Stimulated activated CD8-positive, alpha-beta memory T cell treated with anti-CD3 and anti-CD28 coated beads, Interleukin-12 subunit alpha, Interleukin-12 subunit beta, amount 100 ng/mL, for 24 hours (primary cell): ENCODE data around the gene RBM17.
"Not testable (repeated sequence)": the region's sequence is repeated elsewhere in the genome, so short reads cannot be mapped to it uniquely, and the experiment has no call there.

Source experiments
- DNase-seq: peaks from one replicate; pipeline ENCODE4 v3.0.0-alpha.2; 2020; ENCODE audit errors: extremely low read depth

The RBM17 gene

GRCh38 chr10:6088721-6089333 is at the start of gene RBM17:
Gene RBM17 (plus strand): TSS chr10:6089034. CDS start chr10:6097066, 8,032 bp downstream.
- DNase-seq = peak; percentile 83

DNA sequence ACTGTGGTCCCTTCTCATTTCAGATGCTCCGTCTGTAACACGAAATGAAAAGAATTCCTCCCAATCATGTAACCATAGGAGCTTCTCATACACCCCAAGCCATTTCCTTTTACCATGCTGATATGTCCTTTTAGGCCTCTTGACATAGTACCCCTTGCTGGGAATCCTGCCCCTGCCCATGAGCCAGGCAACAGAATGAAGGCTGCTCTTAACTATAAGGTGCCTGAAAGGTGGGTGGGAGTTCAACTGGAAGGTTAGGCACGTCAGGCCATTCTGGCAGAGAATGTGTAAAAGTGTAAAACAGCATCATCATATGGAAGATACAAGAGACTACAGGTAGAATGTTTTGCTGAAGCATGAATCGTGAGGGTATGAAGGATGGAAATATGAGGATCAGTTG is 49.1 kb upstream of the RBM17 start:
- DNase-seq = no peak

DNA sequence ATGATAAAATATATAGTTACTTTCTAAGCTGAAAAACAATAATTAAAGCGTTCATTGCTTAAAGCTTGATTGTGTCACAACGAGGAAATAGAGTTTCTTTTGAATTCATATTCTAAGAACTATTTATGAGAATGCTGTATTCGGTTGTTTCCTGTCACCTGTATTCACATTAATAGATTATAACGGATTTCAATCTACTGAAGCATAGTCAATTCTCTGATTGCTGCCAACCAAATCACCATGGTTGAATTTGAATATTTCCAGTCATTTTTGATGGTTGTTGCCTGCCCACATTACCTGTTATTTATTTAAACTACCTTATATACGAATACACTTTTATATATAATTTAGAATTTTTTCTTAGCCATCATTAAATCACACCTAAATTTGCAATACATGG is 48.6 kb upstream of the RBM17 start:
- no peak for DNase-seq

- DNase-seq = not testable (repeated sequence)
Observed at GRCh38 chr10:6043377-6043776, 45.5 kb upstream of the RBM17 start.

GRCh38 chr10:6044060-6044459 is 44.8 kb upstream of the RBM17 start:
- DNase-seq = no peak

- DNase-seq = no peak
Observed at GRCh38 chr10:6044751-6045313, 44.0 kb upstream of the RBM17 start.

- no peak for DNase-seq
Observed at GRCh38 chr10:6045314-6045848, 43.5 kb upstream of the RBM17 start.

GRCh38 chr10:6045878-6046772 is 42.7 kb upstream of the RBM17 start:
- DNase-seq = no peak

DNA sequence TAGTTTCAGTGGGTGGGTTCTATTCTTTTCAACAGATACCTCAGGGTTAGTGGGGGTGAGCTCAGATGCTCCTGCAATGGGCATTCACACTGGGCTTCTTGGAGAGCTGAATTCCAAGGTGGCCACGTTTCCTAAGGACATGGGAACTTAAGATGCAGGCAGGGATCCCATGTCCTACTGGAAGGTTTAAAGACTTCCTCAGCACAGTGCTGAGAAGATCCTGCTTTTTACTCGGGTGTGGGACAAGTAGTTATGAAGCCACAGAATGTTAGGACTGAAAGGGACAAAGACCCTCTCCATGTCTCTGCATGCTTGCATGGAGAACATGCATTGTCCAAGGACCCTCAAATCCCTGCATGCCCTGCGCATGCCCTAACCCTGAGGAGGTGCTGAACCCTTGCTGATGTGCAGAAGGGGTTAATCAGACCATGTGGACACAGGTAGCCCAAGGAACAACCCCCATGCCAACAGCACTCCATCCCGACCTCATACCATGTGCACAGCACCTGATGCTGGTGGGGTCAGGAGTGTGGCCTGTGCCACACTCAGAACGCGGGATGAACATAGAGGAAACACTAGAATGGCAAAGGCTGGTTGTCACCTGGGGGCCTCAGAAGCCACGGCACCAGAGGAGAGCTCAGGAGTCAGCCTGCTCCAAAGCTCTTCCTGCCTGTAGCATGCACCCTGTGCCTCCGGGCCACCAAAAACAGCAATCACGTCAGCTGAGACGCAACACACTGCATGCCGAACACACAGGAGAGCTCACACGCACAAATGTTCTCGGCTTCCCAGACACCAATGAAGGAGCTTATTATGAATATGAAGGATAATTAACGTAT is 41.8 kb upstream of the RBM17 start:
- no peak for DNase-seq

DNA sequence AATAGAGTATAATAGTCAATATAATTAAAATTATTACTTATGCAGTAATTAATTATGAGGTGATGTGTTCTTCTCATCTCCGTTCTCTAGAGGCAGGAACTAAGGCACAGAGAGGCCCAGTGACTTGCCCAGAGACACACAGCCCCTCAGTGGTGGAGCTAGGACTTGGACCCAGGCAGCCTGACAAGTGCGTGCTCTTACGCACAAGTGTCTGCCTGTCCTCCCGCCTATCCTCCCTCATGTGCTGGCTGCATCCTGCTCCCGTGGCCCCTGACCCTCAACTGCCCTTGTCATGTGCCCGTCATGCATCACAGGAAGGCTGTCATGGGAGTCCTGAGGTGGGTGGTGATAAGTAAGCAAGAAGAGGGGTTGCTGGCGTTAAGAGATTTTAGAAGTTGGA is 41.0 kb upstream of the RBM17 start:
- no peak for DNase-seq

DNA sequence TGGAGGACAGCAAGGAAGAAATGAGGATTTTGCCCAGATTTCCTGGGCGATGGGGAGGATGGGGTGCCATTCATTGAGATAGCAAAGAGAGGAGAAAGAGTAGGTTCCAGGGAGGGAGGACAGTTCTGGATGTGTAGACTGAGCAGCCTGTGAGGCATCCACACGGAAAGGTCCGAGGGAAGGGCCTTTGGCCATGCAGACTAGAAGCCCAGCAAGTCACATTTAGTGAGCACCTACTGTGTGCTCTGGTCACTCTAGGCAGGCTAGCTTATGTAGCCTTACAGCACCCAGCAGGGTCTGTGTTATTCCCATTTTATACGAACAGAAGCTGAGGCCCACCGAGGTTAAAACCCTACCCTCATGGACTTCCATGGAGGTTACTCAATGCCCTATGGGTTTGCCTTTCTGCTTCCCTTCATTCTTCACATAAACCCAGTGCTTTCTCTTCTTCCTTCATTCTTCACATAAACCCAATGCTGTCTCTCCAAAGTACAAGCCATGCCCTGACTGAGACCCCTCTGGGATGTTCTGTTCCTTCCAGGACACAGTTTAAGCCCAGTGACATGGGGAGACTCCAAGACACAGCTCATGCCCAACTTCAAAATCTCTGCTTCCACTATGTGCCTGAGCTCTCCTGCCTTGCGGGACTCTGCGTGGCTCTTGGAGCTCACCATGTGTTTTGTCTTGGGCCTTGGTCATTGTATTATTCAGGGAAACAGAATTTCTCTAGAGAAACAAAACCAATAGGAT is 40.4 kb upstream of the RBM17 start:
- DNase-seq = no peak

GRCh38 chr10:6049031-6049400 is 39.8 kb upstream of the RBM17 start:
- no peak for DNase-seq

GRCh38 chr10:6050801-6051445 is 37.9 kb upstream of the RBM17 start:
- peak; percentile 81 for DNase-seq

GRCh38 chr10:6052247-6053221 is 36.3 kb upstream of the RBM17 start:
- DNase-seq = no peak

DNA sequence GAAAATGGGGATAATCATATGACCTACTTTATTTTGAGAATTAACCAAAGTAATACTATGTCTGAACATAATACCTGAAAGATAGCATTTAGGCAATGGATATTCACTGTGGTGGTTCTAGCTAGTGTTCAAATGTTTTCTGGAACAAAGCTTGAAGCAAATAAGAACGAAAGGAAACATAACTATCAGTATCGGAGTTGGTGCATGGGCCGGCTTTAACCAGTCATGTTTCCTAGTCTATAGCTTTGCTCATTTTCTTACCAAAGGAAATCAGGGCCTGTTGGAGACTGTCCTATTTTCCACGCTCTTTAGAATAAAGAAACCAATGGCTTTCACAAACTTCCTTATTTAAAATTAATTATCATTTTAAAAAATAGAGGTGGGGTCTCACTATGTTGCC is 35.5 kb upstream of the RBM17 start:
- no peak for DNase-seq

DNA sequence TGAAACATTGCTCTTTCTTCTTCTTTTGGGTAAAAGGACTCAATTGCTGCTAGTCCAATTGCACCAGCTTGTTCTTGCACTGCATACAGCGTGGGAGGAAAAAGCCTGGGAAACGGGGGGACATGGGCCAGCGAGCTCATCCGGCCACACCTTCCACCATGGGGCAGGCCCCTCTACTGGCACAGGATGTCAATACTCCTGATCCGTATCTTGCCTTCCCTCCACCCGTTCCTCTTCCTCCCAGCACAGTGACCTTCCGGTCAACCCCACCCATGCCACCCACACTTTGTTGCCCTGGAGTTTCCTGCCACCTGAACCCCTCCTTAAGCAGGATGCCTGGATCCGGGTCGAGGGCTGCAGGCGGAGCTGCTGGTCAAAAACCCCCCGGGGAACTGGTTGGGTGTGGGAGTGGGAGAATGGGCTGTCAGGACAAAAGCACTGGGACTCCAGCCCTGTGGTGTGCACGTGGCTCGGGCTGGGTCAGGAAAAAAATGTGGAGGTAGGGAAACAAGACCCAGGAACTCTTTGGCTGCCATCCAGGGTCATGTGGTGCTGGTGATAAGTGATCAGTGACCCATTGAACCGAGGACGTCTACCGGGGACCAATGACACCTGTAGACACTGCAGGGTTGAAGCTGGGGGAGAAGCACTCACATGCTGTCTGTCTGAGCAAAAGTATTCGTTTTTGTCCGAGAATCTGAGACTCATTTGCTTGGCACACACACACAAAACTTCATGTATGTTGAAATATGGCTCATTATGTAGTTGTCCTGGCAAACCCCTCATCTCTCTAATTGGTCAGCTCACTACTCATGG is 34.8 kb upstream of the RBM17 start:
- DNase-seq = no peak

- no peak for DNase-seq
Observed at GRCh38 chr10:6054884-6055283, 34.0 kb upstream of the RBM17 start.

DNA sequence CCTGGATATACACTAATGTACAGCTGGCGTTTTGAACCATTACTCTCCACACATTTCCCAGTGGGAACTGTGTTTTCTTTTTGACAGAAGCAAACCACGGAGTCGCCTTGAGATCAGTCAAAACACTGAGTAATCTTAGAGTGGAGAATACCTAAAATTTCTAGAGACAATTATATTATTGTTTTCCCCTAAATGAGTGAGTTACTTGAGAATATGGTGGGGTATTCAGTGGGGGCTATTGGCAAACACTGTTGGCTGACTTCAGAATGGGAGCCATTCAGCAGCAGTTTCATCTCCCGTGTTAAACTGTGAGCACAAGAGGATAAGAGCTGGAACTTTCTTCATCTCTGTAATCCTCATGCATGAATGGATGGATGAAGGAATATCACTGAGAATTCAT is 32.9 kb upstream of the RBM17 start:
- no peak for DNase-seq
